Right lobe of liver (tissue), 4 donors: ENCODE data around the gene ARMC7.

ENCODE experiments used
- CTCF ChIP-seq, 4 donors: fragments of 200-600 bp in 3 of 4; fragments of 450-650 bp in 1 of 4; IDR thresholded peaks; one replicate each; pipeline versions ENCODE4 v1.5.1 to v1.8.0; 2016 to 2022; ENCODE audit warnings: antibody characterized with exemption in 4 of 4, mild to moderate bottlenecking in 2 of 4
- POLR2A ChIP-seq: fragments of 450-650 bp; IDR thresholded peaks from one replicate; pipeline ENCODE4 v1.6.1; 2017; ENCODE audit warnings: antibody characterized with exemption, mild to moderate bottlenecking
- donor health status: DM: no; HTN: no; CAD: no.
- donor health status: DM: no; HTN: no; CAD: no.
- donor health status: DM: no; HTN: yes; CAD: no.

GRCh38 chr17:75146592-75146991 lies 36.8 kb downstream of the ARMC7 start:
- TF ChIP-seq CTCF (IDR thresholded peaks at IDR 0.05) (no peak), POLR2A (no peak)
